GM12878 (cell line): Measurements from ENCODE around the gene ASB3. TPM values are rescaled to one million over a fixed set of nuclear protein-coding genes. Genes with fewer than 3 reads are reported as not detected.
A peak's percentile ranks its signal among the peaks of the same experiment; 100 is the strongest.

Experiments used
- ASH2L ChIP-seq: fragments of 300-600, 200-600 bp; sonication (generic); IDR thresholded peaks from 2 replicates; pipeline ENCODE4 v1.6.1; 2017; ENCODE audit warnings: low read depth, mild to moderate bottlenecking, borderline replicate concordance
- BRCA1 ChIP-seq: IDR thresholded peaks from 2 replicates; pipeline ENCODE4 v1.6.1; 2011; ENCODE audit warnings: low read depth, low read length, improper control_type of control experiment
- IKZF1 ChIP-seq: fragments of 450-650 bp; conservative IDR thresholded peaks from 2 replicates; pipeline ENCODE4 v1.6.1; 2017; ENCODE audit warnings: antibody characterized with exemption, mild to moderate bottlenecking
- MTA2 ChIP-seq: fragments of 450-650 bp; IDR thresholded peaks from 2 replicates; pipeline ENCODE4 v1.6.1; 2016; ENCODE audit warnings: low read depth, mild to moderate bottlenecking, moderate library complexity
- RBBP5 ChIP-seq: fragments of 200-600 bp; sonication (generic); conservative IDR thresholded peaks from 2 replicates; pipeline ENCODE4 v1.6.1; 2016
- TCF7 ChIP-seq: IDR thresholded peaks from 2 replicates; pipeline ENCODE4 v1.6.1; 2014; ENCODE audit warnings: antibody characterized with exemption, borderline replicate concordance
- WRNIP1 ChIP-seq: IDR thresholded peaks from 2 replicates; pipeline ENCODE4 v1.6.1; 2011; ENCODE audit warnings: low read depth, low read length, improper control_type of control experiment, borderline replicate concordance
- polyA plus RNA-seq, 11 experiments: library from polyadenylated mRNA; depleted of rRNA in 4 of 11; unstranded in 6 of 11; stranded (reverse) in 5 of 11; fragments of >200 nt; fragmentation: Nextera tagmentation in 4 of 11; fragmentation: Illumina TruSeq in 1 of 11; extraction: Ambion mirVana in 4 of 11; extraction: Trizol in 1 of 11; gene quantifications; 1 replicate in 1 of 11; 2 replicates in 10 of 11; pipeline versions ENCODE4 v1.2.1 to v1.2.3, GENCODE V29; 2011 to 2016; ENCODE audit warnings: inconsistent platforms in 2 of 11, missing spikeins in 2 of 11, low read depth in 1 of 11
- total RNA-seq, 4 experiments: library from RNA; depleted of rRNA in 3 of 4; stranded (reverse); fragments of >200 nt in 3 of 4; fragmentation: Illumina TruSeq in 1 of 4; extraction: Trizol in 1 of 4; gene quantifications; 2 replicates each; pipeline versions ENCODE4 v1.2.1 to v1.2.3, GENCODE V29; 2013 to 2021
- TF ChIP-seq, protein P1 (sequence below): fragments of 450-650 bp; IDR thresholded peaks from 2 replicates; pipeline ENCODE4 v1.6.1; 2017; ENCODE audit warnings: low read depth, mild to moderate bottlenecking, moderate library complexity
- TF ChIP-seq, protein P2 (sequence below): fragments of 450-650 bp; IDR thresholded peaks from 2 replicates; pipeline ENCODE4 v1.6.1; 2016; ENCODE audit warnings: mild to moderate bottlenecking, moderate library complexity, borderline replicate concordance
- TF ChIP-seq, protein P3 (sequence below): fragments of 150-350 bp; IDR thresholded peaks from 2 replicates; pipeline ENCODE4 v1.6.1; 2016; ENCODE audit warnings: low read depth, low read length
- TF ChIP-seq, protein P4 (sequence below): IDR thresholded peaks from 2 replicates; pipeline ENCODE4 v1.6.1; 2012; ENCODE audit warnings: improper control_type of control experiment, low read depth, low read length; ENCODE audit not compliant: insufficient replicate concordance
- TF ChIP-seq, protein P5 (sequence below): IDR thresholded peaks from 2 replicates; pipeline ENCODE4 v1.6.1; 2011; ENCODE audit warnings: low read depth, mild to moderate bottlenecking, low read length, moderate library complexity, borderline replicate concordance; ENCODE audit errors: extremely low read depth

ASB3 gene
- total and polyA plus RNA-seq, 10 of the 15 experiments (the other 5 are each of a cell fraction or from before 2014, with no cell fraction given): 16.4 to 30.9 (median 22.6) TPM

DNA sequence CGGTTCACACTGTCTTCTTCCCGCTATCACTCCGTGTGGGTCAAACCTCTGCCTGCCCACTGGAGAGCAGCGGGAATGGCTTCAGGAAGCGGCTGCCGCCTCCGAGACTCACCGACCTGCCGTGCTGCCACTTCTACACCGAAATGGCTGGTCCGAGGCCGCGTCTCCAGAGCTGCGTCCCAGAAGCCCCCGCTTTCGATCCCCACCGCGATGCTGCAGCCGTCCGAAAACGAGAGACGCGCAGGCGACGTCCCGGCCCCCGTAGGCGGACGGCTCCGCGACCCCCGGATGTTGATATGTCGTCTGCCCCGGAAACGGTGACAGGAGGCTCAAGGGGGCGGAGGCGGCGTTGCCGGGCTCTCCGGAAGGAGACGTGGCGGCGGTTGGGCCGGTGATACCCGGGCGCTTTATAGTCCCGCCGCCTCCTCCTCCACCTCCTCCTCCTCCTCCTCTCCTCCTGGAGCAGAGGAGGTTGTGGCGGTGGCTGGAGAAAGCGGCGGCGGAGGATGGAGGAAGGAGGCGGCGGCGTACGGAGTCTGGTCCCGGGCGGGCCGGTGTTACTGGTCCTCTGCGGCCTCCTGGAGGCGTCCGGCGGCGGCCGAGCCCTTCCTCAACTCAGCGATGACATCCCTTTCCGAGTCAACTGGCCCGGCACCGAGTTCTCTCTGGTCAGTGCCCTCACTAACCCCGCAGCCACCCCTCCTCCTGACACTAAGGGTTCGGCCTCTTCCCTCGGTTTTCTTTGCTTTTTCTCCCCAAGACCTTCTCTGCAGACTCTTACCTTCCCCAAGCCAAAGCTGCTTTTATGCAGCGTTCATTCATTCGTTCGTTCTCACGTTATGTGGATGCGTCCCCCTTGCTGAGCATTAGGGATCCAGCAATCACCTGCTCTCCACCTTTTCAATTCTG, at the start of gene ASB3, which contains the start of gene ERLEC1 (continued):
- TF ChIP-seq, protein P1, sequence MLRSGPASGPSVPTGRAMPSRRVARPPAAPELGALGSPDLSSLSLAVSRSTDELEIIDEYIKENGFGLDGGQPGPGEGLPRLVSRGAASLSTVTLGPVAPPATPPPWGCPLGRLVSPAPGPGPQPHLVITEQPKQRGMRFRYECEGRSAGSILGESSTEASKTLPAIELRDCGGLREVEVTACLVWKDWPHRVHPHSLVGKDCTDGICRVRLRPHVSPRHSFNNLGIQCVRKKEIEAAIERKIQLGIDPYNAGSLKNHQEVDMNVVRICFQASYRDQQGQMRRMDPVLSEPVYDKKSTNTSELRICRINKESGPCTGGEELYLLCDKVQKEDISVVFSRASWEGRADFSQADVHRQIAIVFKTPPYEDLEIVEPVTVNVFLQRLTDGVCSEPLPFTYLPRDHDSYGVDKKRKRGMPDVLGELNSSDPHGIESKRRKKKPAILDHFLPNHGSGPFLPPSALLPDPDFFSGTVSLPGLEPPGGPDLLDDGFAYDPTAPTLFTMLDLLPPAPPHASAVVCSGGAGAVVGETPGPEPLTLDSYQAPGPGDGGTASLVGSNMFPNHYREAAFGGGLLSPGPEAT: peak; percentile 80
- TF ChIP-seq, protein P2, sequence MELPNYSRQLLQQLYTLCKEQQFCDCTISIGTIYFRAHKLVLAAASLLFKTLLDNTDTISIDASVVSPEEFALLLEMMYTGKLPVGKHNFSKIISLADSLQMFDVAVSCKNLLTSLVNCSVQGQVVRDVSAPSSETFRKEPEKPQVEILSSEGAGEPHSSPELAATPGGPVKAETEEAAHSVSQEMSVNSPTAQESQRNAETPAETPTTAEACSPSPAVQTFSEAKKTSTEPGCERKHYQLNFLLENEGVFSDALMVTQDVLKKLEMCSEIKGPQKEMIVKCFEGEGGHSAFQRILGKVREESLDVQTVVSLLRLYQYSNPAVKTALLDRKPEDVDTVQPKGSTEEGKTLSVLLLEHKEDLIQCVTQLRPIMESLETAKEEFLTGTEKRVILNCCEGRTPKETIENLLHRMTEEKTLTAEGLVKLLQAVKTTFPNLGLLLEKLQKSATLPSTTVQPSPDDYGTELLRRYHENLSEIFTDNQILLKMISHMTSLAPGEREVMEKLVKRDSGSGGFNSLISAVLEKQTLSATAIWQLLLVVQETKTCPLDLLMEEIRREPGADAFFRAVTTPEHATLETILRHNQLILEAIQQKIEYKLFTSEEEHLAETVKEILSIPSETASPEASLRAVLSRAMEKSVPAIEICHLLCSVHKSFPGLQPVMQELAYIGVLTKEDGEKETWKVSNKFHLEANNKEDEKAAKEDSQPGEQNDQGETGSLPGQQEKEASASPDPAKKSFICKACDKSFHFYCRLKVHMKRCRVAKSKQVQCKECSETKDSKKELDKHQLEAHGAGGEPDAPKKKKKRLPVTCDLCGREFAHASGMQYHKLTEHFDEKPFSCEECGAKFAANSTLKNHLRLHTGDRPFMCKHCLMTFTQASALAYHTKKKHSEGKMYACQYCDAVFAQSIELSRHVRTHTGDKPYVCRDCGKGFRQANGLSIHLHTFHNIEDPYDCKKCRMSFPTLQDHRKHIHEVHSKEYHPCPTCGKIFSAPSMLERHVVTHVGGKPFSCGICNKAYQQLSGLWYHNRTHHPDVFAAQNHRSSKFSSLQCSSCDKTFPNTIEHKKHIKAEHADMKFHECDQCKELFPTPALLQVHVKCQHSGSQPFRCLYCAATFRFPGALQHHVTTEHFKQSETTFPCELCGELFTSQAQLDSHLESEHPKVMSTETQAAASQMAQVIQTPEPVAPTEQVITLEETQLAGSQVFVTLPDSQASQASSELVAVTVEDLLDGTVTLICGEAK: peak; percentile 95
- TF ChIP-seq TCF7 (no peak), IKZF1 (peak; percentile 94), WRNIP1 (no peak), BRCA1 (no peak; the same call in 1 of the 2 replicates), RBBP5 (peak; percentile 73; the same call in 1 of the 2 replicates), ASH2L (peak; percentile 93), MTA2 (peak; percentile 79)
- TF ChIP-seq, protein P3, sequence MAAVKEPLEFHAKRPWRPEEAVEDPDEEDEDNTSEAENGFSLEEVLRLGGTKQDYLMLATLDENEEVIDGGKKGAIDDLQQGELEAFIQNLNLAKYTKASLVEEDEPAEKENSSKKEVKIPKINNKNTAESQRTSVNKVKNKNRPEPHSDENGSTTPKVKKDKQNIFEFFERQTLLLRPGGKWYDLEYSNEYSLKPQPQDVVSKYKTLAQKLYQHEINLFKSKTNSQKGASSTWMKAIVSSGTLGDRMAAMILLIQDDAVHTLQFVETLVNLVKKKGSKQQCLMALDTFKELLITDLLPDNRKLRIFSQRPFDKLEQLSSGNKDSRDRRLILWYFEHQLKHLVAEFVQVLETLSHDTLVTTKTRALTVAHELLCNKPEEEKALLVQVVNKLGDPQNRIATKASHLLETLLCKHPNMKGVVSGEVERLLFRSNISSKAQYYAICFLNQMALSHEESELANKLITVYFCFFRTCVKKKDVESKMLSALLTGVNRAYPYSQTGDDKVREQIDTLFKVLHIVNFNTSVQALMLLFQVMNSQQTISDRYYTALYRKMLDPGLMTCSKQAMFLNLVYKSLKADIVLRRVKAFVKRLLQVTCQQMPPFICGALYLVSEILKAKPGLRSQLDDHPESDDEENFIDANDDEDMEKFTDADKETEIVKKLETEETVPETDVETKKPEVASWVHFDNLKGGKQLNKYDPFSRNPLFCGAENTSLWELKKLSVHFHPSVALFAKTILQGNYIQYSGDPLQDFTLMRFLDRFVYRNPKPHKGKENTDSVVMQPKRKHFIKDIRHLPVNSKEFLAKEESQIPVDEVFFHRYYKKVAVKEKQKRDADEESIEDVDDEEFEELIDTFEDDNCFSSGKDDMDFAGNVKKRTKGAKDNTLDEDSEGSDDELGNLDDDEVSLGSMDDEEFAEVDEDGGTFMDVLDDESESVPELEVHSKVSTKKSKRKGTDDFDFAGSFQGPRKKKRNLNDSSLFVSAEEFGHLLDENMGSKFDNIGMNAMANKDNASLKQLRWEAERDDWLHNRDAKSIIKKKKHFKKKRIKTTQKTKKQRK: no peak
- TF ChIP-seq, protein P4, sequence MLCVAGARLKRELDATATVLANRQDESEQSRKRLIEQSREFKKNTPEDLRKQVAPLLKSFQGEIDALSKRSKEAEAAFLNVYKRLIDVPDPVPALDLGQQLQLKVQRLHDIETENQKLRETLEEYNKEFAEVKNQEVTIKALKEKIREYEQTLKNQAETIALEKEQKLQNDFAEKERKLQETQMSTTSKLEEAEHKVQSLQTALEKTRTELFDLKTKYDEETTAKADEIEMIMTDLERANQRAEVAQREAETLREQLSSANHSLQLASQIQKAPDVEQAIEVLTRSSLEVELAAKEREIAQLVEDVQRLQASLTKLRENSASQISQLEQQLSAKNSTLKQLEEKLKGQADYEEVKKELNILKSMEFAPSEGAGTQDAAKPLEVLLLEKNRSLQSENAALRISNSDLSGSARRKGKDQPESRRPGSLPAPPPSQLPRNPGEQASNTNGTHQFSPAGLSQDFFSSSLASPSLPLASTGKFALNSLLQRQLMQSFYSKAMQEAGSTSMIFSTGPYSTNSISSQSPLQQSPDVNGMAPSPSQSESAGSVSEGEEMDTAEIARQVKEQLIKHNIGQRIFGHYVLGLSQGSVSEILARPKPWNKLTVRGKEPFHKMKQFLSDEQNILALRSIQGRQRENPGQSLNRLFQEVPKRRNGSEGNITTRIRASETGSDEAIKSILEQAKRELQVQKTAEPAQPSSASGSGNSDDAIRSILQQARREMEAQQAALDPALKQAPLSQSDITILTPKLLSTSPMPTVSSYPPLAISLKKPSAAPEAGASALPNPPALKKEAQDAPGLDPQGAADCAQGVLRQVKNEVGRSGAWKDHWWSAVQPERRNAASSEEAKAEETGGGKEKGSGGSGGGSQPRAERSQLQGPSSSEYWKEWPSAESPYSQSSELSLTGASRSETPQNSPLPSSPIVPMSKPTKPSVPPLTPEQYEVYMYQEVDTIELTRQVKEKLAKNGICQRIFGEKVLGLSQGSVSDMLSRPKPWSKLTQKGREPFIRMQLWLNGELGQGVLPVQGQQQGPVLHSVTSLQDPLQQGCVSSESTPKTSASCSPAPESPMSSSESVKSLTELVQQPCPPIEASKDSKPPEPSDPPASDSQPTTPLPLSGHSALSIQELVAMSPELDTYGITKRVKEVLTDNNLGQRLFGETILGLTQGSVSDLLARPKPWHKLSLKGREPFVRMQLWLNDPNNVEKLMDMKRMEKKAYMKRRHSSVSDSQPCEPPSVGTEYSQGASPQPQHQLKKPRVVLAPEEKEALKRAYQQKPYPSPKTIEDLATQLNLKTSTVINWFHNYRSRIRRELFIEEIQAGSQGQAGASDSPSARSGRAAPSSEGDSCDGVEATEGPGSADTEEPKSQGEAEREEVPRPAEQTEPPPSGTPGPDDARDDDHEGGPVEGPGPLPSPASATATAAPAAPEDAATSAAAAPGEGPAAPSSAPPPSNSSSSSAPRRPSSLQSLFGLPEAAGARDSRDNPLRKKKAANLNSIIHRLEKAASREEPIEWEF: no peak
- TF ChIP-seq, protein P5, sequence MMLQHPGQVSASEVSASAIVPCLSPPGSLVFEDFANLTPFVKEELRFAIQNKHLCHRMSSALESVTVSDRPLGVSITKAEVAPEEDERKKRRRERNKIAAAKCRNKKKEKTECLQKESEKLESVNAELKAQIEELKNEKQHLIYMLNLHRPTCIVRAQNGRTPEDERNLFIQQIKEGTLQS: no peak
